Mucosa of descending colon (tissue), 3 donors: ENCODE results near the gene SNCB. TPM values are rescaled to one million over a fixed set of nuclear protein-coding genes. Genes with fewer than 3 reads are reported as not detected.

Source experiments
- ATAC-seq: fragments of 200-7000 bp; cut with Tn5 transposase; one replicate; pipeline ENCODE4 v1.9.1; 2020; ENCODE audit warnings: mild to moderate bottlenecking, moderate library complexity
- DNase-seq, 3 donors: peaks; one replicate each; pipeline ENCODE4 v3.0.0-alpha.2; 2020
- H3K36me3 ChIP-seq: fragments of 200-600 bp; one replicate; pipeline ENCODE4 v1.8.0; 2021; ENCODE audit warnings: low read depth, mild to moderate bottlenecking
- H3K4me1 ChIP-seq: fragments of 200-600 bp; one replicate; pipeline ENCODE4 v1.8.0; 2021; ENCODE audit warnings: low read depth, mild to moderate bottlenecking
- H3K4me3 ChIP-seq: fragments of 200-600 bp; one replicate; pipeline ENCODE4 v1.8.0; 2021; ENCODE audit warnings: mild to moderate bottlenecking
- H3K9me3 ChIP-seq: fragments of 200-600 bp; one replicate; pipeline ENCODE4 v1.8.0; 2021; ENCODE audit warnings: mild to moderate bottlenecking
- CTCF ChIP-seq: fragments of 200-600 bp; IDR thresholded peaks from one replicate; pipeline ENCODE4 v1.8.0; 2022; ENCODE audit warnings: antibody characterized with exemption, mild to moderate bottlenecking
- intact Hi-C, 2 donors: fragments of 100-400 bp; cut with DNase I in 1 of 2; cut with micrococcal nuclease in 1 of 2; formaldehyde crosslinking; loops; one replicate each; pipeline versions ENCODE4 v1.11.0 to v1.11.1; 2022; cut with DNase I, micrococcal nuclease
- total RNA-seq, 3 donors: library from RNA; stranded (reverse); fragmentation: NEBNext Ultra II Directional in 2 of 3; extraction: Animal tissue kit (Norgen Biotek cat#: 25700) in 2 of 3; gene quantifications; one replicate each; pipeline versions ENCODE4 v1.2.1 to v1.2.4, GENCODE V29; 2021 to 2023
- donor health status: DM: no; HTN: no; CAD: no; lungs with moderate emphysema.
- donor health status: DM: no; HTN: no; CAD: no.
- donor health status: DM: no; HTN: yes; CAD: no.

Gene SNCB
- total RNA-seq, 3 donors from 2014 or later, result 0.89 TPM; not detected in 2

DNA sequence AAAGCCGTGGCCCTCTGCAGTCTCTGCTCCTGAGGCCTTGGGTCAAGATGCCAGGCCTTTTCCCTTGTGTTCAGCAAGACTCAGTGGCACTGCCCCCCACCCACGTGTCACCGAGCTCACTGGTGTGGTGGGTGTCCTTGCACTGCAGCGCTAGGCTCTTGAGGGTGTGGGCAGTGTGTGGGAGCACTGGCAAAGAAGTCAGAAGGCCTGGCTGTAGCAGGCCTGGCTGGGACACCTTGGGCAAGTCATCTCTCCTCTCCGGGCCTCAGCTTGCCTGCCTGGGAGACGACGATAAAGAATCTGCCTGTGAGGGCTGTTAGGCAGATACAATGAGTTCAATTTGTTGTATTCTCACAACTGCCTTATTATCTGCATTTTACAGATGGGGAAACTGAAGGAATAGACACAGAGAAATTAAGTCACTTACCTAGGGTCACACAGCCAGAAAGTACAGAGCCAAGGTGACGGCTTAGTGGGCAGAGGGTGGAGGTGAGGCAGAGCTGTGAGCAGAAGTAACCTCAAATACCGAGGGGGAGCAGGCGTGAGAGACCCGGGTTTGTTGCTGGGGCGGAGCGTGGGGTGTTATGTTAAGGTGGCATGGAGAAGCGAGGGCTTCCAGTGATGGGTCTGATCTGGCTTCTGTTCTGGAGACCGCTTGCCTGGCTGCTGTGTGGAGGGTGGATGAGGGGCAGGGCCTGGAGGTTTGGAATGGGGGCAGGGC, 18.3 kb upstream of the SNCB start:
- Histone ChIP-seq H3K4me1 (peaks cover 13% of the 10 kb centered on the region), H3K4me3 (no peak overlapping the region), H3K9me3 (no peaks in the 10 kb centered on the region), H3K36me3 (no peaks in the 10 kb centered on the region)
- intact Hi-C loops, result no loop called here
- TF ChIP-seq CTCF, result no peak
- DNase-seq (no peak), ATAC-seq (no peak)

DNA sequence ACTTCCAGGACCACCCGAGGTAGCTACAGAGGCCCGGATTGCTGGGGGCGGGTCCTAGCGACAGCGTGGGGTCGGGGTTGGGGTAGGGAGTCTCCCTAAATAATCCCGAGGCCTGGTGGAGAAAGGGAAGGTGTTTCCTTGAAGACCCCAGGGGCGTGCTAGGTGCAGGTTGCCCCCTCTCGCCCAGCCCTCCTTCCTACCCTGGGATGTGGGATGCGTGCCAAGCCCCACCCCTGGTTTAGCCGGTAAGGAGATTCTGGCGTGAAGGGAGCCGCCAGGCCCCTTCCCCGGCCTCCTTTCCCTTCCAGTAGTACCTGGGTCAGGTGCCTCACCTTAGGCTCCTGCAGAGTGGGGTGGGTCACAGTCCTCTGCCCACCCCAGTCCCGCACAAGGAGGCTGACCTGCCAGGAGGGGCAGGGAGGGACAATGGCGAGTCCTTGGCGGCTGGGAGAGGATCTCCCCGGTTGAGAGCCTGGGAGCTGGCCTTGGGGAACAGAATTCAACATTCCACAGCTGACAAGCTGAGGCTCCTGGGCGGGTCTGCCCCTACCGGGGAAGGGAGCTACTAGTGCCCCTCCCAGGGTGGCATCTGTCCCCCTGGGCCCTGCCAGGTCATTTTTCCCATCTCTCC, 17.6 kb upstream of the SNCB start:
- Histone ChIP-seq H3K36me3 (no peaks in the 10 kb centered on the region), H3K4me3 (peak overlapping the region; percentile 54), H3K4me1 (peaks cover 13% of the 10 kb centered on the region), H3K9me3 (no peaks in the 10 kb centered on the region)
- TF ChIP-seq CTCF, result no peak
- ATAC-seq, result peak; percentile 15
- intact Hi-C loops, result no loop called here
- peak; percentile 82 to 84 (median 84) for DNase-seq

- peak within 1 kb of the TSS; percentile 54 for H3K4me3 ChIP-seq
- H3K36me3 ChIP-seq, result no peaks in the 10 kb centered on the region
- H3K4me1 ChIP-seq, result peaks cover 13% of the 10 kb centered on the region
- TF ChIP-seq CTCF, result peak; percentile 6
- no peaks in the 10 kb centered on the region for H3K9me3 ChIP-seq
- ATAC-seq, result peak; percentile 97
- peak; percentile 100 for DNase-seq
- intact Hi-C loops, result no loop called here
Observed at GRCh38 chr5:176647030-176647842, 16.9 kb upstream of the SNCB start, which contains the start of gene TSPAN17. Gene TSPAN17, plus strand, starts transcription at chr5:176647484. Its CDS starts 132 bp downstream, at chr5:176647616.

DNA sequence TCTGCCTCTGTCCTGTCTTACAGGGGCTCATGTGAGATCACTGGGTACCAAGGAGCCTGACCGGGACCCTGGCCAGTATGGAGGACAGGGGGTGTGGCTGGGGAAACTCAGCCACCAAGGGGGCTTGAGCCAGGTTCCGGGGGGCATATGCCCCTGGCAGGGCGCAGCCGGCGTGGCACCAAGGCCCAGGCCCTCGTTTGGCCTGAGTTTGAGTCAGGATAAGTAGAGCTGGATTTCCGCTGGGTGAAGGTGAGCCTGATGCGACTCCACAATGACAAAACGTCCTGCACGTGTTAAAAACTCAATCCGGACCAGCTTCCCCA, 16.3 kb upstream of the SNCB start:
- TF ChIP-seq CTCF, result no peak
- DNase-seq (peak in 1 of 3 donors; percentile 70), ATAC-seq (no peak)
- H3K36me3 ChIP-seq, result no peaks in the 10 kb centered on the region
- no peaks in the 10 kb centered on the region for H3K9me3 ChIP-seq
- peak overlapping the region; percentile 54 for H3K4me3 ChIP-seq
- intact Hi-C loops, result no loop called here
- H3K4me1 ChIP-seq, result peaks cover 13% of the 10 kb centered on the region

- intact Hi-C loops, result no loop called here
- DNase-seq, result no peak
Observed at GRCh38 chr5:176646049-176646706, 15.8 kb upstream of the SNCB start.

More at GRCh38 chr5:176646049-176646706, 15.8 kb upstream of the SNCB start:
- Histone ChIP-seq H3K36me3 (no peaks in the 10 kb centered on the region), H3K9me3 (no peaks in the 10 kb centered on the region), H3K4me1 (peaks cover 13% of the 10 kb centered on the region), H3K4me3 (no peak overlapping the region)
- ATAC-seq, result no peak
- TF ChIP-seq CTCF, result no peak
